Activated CD4-positive, alpha-beta T cell treated with anti-CD3 and anti-CD28 coated beads, Interleukin-2, amount 50 U/mL, for 1 hour (primary cell): ENCODE measurements around the gene SEC14L5.
A peak's percentile ranks its signal among the peaks of the same experiment; 100 is the strongest.

Source experiments
- DNase-seq: peaks from one replicate; pipeline ENCODE4 v3.0.0-alpha.2; 2020

Gene SEC14L5

GRCh38 chr16:5018793-5019192 lies 60.7 kb downstream of the SEC14L5 start:
- no peak for DNase-seq

- no peak for DNase-seq
Measured at GRCh38 chr16:5019775-5020174, 61.6 kb downstream of the SEC14L5 start.

GRCh38 chr16:5020551-5020950 lies 62.4 kb downstream of the SEC14L5 start:
- DNase-seq, result no peak

- no peak for DNase-seq
Measured at GRCh38 chr16:5022521-5022920, 64.4 kb downstream of the SEC14L5 start.

- no peak for DNase-seq
Measured at GRCh38 chr16:5024632-5025031, 66.5 kb downstream of the SEC14L5 start.

GRCh38 chr16:5025171-5025632 lies 67.1 kb downstream of the SEC14L5 start:
- DNase-seq, result no peak

- DNase-seq, result no peak
Measured at GRCh38 chr16:5026664-5027063, 68.5 kb downstream of the SEC14L5 start.

GRCh38 chr16:5027086-5027485 lies 69.0 kb downstream of the SEC14L5 start:
- DNase-seq, result no peak

- no peak for DNase-seq
Measured at GRCh38 chr16:5027575-5028235, 69.6 kb downstream of the SEC14L5 start.

GRCh38 chr16:5028950-5029475 lies 70.9 kb downstream of the SEC14L5 start:
- no peak for DNase-seq

- no peak for DNase-seq
Measured at GRCh38 chr16:5030251-5030870, 72.2 kb downstream of the SEC14L5 start.

- no peak for DNase-seq
Measured at GRCh38 chr16:5031601-5032000, 73.5 kb downstream of the SEC14L5 start.

- DNase-seq, result no peak
Measured at GRCh38 chr16:5032748-5033167, 74.6 kb downstream of the SEC14L5 start.

- DNase-seq, result peak; percentile 80
Measured at GRCh38 chr16:5033256-5034166, 75.4 kb downstream of the SEC14L5 start, which contains the start of gene NAGPA. NAGPA (minus strand) TSS chr16:5033935; CDS start chr16:5033914, 21 bp downstream.

- DNase-seq, result no peak
Measured at GRCh38 chr16:5034167-5034523, 76.0 kb downstream of the SEC14L5 start.

GRCh38 chr16:5035909-5036227 lies 77.7 kb downstream of the SEC14L5 start:
- no peak for DNase-seq

GRCh38 chr16:5036228-5037156 lies 78.4 kb downstream of the SEC14L5 start:
- no peak for DNase-seq

- no peak for DNase-seq
Measured at GRCh38 chr16:5040451-5040850, 82.3 kb downstream of the SEC14L5 start.

GRCh38 chr16:5041600-5042133 lies 83.5 kb downstream of the SEC14L5 start:
- no peak for DNase-seq

GRCh38 chr16:5042574-5043171 lies 84.5 kb downstream of the SEC14L5 start:
- DNase-seq, result no peak

- DNase-seq, result no peak
Measured at GRCh38 chr16:5044011-5044540, 85.9 kb downstream of the SEC14L5 start.
